HG02840 (cell line): ENCODE data around the gene KLHL7.
"Not testable (repeated sequence)": the region's sequence is repeated elsewhere in the genome, so short reads cannot be mapped to it uniquely, and the experiment has no call there.

Experiments
- ATAC-seq: cut with Tn5 transposase; IDR thresholded peaks from one replicate; pipeline ENCODE4 v1.9.1; 2021; ENCODE audit warnings: mild to moderate bottlenecking, moderate library complexity, moderate number of reproducible peaks; ENCODE audit not compliant: unreplicated experiment, low FRiP score

Gene KLHL7

DNA sequence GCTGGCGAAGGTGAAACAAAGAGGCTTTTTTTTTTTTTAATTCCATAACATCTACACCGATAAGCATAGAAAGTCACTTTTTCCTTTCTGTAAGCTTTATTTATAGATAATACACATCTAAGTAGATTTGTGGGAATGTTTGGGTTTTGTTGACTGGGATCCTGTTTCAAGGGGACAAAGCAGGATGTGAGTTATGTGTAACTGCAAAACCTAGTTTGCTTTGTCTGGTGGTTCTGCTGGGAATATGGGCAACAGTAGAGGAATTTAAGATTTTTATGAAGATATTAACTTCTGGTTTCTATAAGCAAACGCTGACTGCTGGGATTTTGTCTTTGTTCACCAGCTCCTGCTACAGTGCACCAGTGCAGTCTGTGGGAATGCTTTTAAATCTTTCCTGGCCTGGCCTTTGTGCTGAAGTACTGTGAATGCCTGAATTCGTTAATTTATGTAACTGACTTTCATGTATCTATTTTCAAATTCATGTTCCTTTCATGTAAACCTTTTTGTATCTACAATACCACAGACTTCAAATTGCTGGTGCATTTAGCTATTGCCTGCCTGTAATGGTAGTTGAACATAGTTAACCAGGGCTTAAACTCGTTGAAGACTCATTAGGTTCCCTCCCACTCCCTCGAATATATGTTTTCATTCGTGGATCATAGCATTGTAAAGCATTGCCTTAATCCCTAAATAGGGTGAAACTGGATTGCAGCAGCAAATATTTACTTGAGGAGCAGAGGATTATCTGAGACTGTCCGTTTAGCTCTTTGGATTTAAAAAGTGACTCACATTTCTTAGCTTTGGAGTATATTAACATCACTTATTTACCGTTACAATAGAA, 1.5 kb downstream of the KLHL7 start:
- no peak for ATAC-seq

DNA sequence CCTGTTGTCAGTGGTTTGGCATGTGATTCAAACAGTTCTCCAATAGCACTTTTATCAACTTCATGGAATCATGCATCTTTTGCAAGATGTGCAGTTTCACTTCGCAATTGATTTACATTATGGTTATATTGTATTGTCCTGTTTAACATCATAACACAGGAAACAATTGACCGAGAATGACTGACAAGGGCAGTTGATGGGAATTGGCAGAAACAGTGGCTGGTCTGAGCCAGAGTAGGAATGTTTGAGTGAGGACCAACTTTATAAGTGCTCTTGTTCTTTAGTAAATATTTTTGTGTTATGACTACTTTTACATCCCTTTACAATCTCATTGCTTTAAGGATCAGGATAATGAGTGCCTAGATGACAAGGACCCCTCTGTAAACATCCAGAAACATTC, 2.2 kb downstream of the KLHL7 start:
- no peak for ATAC-seq

DNA sequence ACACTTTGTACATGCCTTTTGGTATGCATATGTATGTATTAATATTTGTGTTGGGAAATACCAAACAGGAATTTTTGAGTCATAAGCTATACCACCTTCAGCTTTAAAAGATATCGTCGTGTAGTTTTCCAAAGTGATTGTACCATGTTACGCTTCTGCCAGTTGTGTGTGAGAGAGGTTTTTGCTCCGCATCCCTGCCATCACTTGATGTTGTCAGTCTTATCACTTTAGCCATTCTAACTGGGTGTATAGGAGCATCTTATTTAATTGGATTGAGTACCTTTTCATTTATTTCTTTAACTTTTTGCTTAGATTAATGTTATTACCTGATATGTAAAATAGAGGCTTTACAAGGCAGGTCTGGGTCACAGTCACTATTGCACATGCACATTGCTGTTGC, 3.4 kb downstream of the KLHL7 start:
- no peak for ATAC-seq

DNA sequence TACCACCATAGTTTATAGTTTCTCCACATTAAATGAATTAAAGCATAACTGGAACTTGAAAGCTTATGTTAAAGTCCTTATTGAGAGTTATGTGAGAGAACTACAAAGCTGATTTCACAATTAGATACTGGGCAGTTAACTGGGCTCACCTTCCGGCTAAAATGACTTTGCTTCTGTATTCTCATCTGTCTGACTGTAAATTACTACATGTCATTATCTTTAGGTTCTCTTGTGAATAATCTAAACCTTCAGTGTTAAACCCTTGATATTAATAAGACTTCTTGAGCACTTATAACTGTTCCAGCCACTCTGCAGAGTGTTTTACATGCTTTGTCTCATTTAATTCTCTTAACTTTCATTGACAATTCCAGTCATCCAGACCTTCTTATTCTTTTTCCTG, 3.9 kb downstream of the KLHL7 start:
- ATAC-seq = no peak

DNA sequence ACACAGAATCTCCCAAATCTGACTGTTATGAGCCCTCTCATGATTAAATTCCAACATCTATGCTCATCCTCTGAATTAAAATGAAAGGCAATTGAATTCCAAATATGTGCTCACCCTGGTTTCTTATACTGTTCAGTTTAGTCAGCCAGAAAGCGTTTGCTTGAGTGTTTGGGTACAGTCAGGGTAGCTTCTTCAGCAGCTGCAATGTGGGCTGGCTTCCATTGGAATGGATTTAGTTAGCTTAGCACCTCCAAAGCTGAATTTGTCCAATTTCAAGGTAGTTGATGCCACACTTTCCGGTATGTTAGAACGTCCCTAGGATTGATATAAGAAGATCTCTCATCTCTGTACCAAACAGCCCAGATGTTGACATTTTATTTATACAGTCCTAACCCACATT, 9.3 kb downstream of the KLHL7 start:
- no peak for ATAC-seq

DNA sequence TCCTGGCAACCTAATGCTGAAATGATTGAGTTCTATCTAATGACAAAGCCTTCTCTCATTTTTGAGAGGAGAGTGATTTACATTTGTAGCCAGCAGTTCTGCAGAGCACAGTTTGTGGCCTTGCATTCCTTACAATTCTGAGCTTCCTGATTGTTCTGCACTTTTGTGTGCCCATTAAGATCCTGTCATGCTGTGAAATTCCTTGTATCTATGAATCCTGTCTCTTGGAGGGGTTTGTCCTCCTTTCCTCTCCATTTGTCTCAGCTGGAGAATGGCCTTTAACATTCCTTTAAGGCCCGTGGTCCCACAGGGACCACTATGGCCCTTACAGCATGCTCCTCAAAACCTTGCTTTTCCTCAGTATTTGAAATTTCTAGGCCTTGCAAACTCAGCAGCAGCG, 10.4 kb downstream of the KLHL7 start:
- no peak for ATAC-seq

DNA sequence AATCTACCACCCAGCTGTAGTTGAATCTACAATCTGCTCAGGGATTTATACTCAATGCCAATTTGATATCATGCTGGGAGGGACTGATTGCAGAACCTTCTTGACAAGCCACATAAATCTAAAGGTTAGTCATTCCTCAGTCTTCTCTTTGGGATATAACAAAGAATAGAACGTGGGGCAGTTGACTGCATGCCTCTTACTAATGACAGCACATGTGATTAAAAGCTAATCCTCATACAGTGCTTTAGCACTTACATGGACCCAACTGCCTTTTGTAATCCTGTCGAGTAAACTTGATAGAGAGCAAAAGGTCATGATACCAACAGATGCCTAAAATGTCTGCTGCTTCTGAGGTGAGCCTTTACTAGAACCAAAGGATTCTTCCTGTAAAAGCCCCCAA, 12.3 kb downstream of the KLHL7 start:
- no peak for ATAC-seq

DNA sequence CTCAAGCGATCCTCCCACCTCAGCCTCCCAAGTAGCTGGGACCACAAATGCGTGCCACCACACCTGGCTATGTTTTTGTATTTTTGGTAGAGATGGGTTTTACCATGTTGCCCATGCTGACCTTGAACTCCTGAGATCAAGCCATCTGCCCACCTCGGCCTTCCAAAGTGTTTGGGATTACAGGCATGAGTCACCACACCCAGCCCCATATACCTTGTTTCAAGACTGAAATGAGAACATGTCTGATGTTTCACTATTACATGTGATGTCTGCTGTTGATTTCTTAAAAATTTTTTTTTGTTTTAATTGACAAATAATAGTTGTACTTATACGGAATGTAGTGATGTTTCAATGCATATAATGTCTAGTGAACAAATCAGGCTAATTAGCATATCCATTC, 14.5 kb downstream of the KLHL7 start:
- ATAC-seq = no peak

DNA sequence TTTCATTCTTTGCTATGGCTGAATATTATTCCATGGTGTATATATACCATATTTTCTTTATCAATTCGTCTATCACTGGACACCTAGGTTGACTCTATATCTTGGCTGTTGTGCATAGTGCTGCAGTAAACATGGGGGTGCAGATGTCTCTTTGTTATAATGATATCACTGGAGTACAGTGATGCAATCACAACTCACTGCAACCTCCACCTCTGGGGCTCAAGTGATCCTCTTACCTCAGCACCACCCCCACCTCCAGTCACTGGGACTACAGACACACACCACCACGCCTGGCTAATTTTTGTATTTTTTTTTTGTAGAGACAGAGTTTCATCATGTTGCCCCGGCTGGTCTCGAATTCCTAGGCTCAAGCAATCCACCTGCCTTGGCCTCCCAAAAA, 15.6 kb downstream of the KLHL7 start:
- no peak for ATAC-seq

DNA sequence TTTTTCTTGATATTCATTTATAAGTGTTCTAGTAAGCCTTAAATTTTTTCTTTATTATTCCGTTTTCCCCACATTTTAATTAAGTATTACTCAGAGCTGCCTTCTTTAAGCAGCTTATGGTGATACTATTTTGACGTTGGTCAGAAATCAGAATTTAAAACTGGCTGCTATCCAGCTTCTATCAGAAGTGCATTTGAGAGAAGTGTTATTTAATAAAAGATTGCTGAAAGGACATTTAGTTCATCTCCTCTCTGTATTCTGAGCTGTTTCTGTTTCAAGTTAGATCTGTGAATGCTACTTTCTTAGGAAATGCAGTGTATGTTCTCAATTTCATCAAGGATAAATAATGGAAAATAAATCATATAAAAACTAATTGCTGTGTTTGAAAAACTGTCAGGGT, 17.4 kb downstream of the KLHL7 start:
- ATAC-seq = no peak

DNA sequence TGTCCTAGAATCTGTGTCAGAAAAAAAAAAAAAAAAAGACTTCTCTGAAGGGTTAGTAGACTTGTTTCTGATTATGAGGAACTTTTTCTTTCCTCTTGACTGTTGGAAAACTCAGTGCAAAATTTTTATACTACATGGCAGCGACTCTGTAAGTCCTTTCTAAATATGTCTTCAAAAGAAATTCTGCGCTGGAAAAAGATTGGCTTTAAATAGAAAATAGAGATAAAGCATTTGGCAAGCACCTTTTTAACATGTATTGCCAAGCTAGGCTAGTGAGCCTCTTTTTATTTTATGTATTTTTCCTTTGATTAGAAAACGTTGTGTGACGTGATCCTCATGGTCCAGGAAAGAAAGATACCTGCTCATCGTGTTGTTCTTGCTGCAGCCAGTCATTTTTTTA, 17.9 kb downstream of the KLHL7 start:
- no peak for ATAC-seq

DNA sequence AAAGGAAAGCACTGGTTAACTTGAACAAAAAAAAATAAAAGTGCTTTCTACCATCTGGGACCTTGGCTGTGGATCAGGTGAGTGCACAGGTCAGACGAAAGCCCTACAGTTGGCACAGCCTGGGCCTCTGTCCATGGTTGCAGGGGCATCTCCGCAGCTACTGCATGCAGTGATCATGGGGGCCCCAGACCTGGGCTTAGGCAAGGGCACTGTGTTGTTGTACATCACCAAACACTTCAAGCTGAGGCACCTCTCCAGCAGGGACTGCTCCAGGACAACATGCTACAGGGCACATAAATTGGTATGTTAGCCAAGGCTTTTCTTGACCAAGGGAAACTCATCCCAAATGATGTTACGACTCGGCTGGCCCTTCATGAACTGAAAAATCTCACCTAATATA, 23.5 kb downstream of the KLHL7 start:
- ATAC-seq = no peak

DNA sequence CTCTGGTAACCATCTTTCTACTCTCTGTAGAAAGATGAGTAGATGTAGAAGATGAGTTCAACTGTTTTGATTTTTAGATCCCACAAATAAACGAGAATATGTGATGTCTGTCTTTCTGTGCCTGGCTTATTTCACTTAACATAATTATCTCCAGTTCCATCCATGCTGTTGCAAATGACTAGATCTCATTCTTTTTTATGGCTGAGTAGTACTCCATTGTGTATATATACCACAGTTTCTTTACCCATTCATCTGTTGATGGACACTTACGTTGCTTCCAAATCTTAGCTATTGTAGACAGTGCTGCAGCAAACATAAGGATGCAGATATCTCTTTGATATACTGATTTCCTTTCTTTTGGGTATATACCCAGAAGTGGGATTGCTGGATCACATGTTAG, 26.2 kb downstream of the KLHL7 start:
- ATAC-seq = not testable (repeated sequence)

DNA sequence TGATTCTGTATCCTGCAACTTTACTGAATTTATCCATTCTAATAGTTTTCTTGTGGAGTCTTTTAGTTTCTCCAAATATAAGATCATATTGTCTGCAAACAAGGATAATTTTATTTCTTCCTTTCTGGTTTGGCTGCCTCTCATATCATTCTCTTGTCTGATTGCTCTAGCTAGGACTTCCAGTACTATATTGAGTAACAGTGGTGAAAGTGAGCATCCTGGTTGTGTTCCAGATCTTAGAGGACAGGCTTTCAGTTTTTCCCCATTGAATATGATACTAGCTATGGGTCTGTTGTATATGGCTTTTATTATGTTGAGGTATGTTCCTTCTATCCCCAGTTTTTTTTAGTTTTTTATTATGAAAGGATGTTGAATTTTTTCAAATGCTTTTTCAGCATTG, 28.2 kb downstream of the KLHL7 start:
- no peak for ATAC-seq

DNA sequence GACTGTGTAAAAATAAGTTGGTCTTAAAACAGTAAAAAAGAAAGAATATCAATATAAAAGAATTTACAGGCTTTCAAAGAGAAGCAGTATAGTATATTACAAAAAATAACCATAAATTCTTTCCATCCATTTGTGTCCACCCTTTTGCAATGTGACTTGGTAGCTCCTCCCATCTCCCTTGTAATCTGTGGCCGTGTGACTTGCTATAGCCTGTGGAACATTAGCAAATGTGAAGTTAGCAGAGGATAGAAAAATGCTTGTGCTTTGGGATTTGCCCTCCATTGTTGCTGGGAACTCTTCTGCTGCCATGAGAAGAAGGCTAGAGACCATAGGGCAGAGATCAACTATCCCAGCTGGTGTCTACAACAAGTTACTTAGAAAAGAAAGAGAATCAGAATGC, 30.2 kb downstream of the KLHL7 start:
- no peak for ATAC-seq

DNA sequence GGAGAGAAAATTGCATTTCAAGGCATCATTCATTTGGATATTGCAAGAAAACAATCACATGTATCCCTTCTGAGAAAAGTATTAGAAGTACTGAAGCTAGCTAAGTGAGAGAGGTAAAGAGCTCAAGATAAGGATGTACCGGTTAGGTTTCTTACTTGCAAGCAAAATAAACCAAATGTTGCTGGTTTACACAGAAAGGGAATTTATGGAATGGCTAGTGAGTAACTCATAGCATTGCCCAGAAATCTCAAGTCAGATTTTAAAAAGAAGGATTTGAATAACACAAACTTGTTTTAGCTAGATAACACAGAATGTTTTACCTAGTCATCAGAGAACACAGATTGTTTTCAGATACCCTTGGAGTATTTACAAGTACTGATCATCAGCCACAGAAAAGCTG, 30.6 kb downstream of the KLHL7 start:
- ATAC-seq = no peak

DNA sequence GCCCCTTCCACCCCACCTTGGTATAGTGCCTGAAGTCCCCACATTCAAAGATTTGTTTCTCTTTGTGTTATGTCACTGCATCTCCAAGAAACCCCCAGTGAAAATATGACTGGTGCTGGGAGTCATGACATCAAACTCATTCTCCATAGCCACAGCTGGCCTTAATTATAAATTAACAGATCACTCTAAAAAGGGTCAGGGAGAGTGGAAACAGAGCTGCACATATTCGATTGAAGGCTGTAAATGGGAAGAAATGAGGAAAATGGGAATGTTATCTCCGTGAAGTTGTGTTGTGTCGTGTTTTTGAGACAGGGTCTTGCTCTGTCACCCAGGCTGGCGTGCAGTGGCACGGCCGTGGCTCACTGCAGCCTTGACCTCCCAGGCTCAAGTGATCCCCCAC, 52.1 kb downstream of the KLHL7 start:
- no peak for ATAC-seq

DNA sequence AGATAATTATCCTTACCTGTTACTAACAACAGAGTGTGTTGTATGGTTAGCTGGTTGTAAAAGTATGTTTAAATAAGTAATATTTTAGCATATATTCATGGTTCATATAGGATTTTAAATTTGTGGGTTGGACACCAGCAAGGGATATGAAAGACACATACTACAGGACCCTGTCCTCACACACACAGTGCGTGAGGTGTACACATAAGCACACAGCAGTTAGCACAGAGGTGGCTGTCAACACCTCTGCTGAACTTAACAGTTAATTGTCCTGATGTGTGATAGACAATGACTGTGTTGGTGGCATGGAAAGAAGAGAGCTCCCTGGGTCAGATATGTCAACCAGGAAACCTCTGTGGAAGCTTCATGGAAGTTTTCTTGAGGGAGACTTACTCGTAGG, 53.0 kb downstream of the KLHL7 start:
- no peak for ATAC-seq

DNA sequence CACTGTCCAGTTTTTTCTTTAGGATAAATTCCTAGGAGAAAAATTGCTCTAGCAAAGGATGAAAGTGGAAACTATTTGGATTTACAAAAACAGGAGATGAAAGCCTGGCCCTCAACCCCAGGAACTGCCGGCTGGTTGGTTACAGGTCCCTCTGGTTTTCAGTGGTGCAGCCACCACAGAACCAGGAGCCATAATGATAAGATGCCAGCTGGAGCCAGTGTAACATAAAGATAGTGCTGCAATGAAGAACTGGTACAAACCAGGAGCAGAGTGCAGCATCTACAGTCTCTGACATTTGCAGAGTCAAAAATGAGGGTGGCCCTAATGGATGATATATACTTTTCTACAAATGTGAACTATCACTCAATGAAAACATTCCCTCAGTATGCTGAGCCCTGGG, 55.9 kb downstream of the KLHL7 start:
- no peak for ATAC-seq

DNA sequence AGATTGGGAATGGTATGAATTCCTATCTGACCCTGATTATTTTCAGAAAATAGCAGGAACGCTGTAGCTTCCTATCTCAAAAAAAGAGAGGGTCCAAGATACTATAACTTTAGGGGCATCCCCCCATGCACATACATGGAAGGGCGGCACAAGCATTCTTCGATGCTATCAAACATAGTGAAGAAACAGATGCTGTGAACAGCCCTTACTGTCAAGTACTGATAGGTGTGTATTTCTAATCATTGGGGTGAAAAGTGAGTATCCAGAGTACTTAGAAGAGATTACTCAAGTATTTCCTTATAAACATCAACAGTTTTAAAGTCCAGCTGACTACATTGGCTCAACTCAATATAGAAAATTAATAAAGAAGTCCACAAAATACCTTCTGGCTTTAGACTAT, 59.3 kb downstream of the KLHL7 start:
- no peak for ATAC-seq

DNA sequence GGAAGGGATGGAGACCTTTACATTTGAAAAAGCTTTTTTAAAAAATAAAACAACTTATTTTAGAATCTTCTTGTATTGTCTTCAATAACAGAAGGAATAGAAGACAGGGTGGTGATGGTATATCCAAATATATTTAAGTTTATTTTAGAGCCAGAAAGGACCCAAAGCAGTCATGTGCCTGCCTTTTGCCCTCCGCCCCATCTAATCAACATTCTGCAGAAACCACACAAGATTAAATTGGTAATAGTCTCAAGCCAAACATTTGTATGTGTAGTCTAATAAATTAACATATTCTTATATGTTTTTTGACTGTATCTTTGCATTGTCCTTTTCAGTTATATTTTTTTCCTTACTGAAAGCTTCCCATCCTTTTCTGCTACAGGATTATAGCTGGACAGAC, 59.7 kb downstream of the KLHL7 start:
- no peak for ATAC-seq

DNA sequence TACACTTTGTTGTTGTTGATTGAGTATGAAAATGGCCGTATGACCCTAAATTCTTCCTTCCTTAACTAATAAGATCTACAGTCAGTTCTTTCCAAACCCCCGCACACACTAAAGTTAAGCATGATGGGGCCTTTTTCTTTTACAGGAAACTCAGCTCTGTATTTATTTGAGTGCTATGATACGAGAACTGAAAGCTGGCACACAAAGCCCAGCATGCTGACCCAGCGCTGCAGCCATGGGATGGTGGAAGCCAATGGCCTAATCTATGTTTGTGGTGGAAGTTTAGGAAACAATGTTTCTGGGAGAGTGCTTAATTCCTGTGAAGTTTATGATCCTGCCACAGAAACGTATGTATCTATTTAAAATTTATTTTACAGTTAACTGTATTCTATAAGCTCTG, 62.1 kb downstream of the KLHL7 start:
- ATAC-seq = no peak
